Sigmoid colon (tissue), 7 donors: ENCODE data around the gene PHF21A. TPM values are rescaled to one million over a fixed set of nuclear protein-coding genes. Genes with fewer than 3 reads are reported as not detected.

Experiments used
- DNase-seq: peaks from one replicate; pipeline ENCODE4 v3.0.0-alpha.2; 2019
- H3K27ac ChIP-seq, 4 donors: fragments of 200-600 bp; sonication (generic); one replicate each; pipeline ENCODE4 v1.5.1; 2016 to 2019; ENCODE audit warnings: mild to moderate bottlenecking in 1 of 4
- H3K27me3 ChIP-seq, 3 donors: fragments of 200-600 bp; sonication (generic); one replicate each; pipeline ENCODE4 v1.5.1; 2019; ENCODE audit warnings: mild to moderate bottlenecking in 1 of 3
- H3K36me3 ChIP-seq, 4 donors: fragments of 200-600 bp; sonication (generic); one replicate each; pipeline ENCODE4 v1.5.1; 2016 to 2019
- H3K4me1 ChIP-seq, 4 donors: fragments of 200-600 bp; sonication (generic); one replicate each; pipeline ENCODE4 v1.5.1; 2017 to 2019
- H3K4me3 ChIP-seq, 4 donors: fragments of 200-600 bp; sonication (generic); one replicate each; pipeline ENCODE4 v1.5.1; 2017 to 2019; ENCODE audit warnings: mild to moderate bottlenecking in 2 of 4, moderate library complexity in 1 of 4
- H3K9me3 ChIP-seq, 4 donors: fragments of 200-600 bp in 3 of 4; sonication (generic) in 3 of 4; one replicate each; pipeline versions ENCODE4 v1.5.1 to v1.6.1; 2013 to 2019
- EP300 ChIP-seq, 4 donors: sonication (generic); formaldehyde crosslinking; IDR thresholded peaks; one replicate each; pipeline ENCODE4 v1.6.1; 2017; ENCODE audit warnings: antibody characterized with exemption in 4 of 4
- POLR2A ChIP-seq, 2 donors: fragments of 450-650 bp; IDR thresholded peaks; one replicate each; pipeline ENCODE4 v1.6.1; 2016; ENCODE audit warnings: antibody characterized with exemption in 2 of 2, mild to moderate bottlenecking in 2 of 2, moderate library complexity in 2 of 2
- POLR2AphosphoS5 ChIP-seq, 4 donors: sonication (generic); formaldehyde crosslinking; IDR thresholded peaks; one replicate each; pipeline ENCODE4 v1.6.1; 2017; ENCODE audit warnings: antibody characterized with exemption in 4 of 4
- WGBS, 2 donors: extraction: QIAGEN DNeasy Blood & Tissue Kit; methylation state at CpG; one replicate each; pipeline ENCODE4 v1.1.7; 2013; 5-methylcytosine and 5-hydroxymethylcytosine counted together
- intact Hi-C: fragments of 100-400 bp; cut with DNase I; formaldehyde crosslinking; loops from one replicate; pipeline ENCODE4 v1.15.1; 2023
- polyA plus RNA-seq, 3 donors: library from polyadenylated mRNA; stranded (reverse); fragments of 200-250 nt; gene quantifications; one replicate each; pipeline ENCODE4 v1.2.3, GENCODE V29; 2013
- total RNA-seq, 4 donors: library from RNA; depleted of rRNA; stranded (reverse); fragments of >200 nt; gene quantifications; one replicate each; pipeline ENCODE4 v1.1.0, GENCODE V29; 2016
- TF ChIP-seq, protein P1 (sequence below), 4 experiments: fragments of 450-650 bp in 3 of 4; fragments of 200-600 bp in 1 of 4; IDR thresholded peaks; one replicate each; pipeline ENCODE4 v1.5.1; 2016 to 2019; ENCODE audit warnings: antibody characterized with exemption in 4 of 4, mild to moderate bottlenecking in 3 of 4, moderate library complexity in 2 of 4
- donor health status: healthy with polysubstance abuse.
- donor health status: Bipolar disorder and iron deficiency.
- donor health status: healthy.

Gene PHF21A
- total and polyA plus RNA-seq, 7 donors: 5.3 to 58.6 (median 30.3) TPM

DNA sequence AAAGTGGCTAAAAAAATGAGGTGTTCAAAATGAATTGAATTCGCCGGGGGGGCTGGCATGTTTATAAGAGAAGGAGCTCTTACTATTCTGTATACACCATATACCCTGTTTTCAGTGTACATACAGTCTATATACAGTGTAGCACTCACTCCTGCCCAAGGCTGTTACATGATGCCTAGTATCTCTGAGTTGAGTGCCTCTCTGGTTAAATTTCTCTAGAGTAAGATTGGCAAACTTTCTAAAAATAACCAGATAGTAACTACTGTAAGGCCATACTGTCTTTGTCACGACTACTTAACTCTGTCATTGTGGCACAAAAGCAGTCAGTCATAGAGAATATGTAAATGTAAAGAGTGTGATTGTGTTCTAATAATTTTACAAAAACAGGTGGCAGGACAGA is 58.1 kb downstream of the PHF21A start:
- H3K9me3 ChIP-seq: no peaks in the 10 kb centered on the region
- peaks cover 0 to 5% (median 2%) of the 10 kb centered on the region in 4 donors for H3K4me1 ChIP-seq
- no peaks in the 10 kb centered on the region for H3K27me3 ChIP-seq
- intact Hi-C loops: no loop called here
- 96 to 97% methylated on average over 3 of the region's 3 CpGs for WGBS, 2 donors
- no peak overlapping the region for H3K27ac ChIP-seq
- no peak overlapping the region for H3K4me3 ChIP-seq
- peaks cover 0 to 18% (median 0%) of the 10 kb centered on the region in 4 donors for H3K36me3 ChIP-seq
- TF ChIP-seq, protein P1, sequence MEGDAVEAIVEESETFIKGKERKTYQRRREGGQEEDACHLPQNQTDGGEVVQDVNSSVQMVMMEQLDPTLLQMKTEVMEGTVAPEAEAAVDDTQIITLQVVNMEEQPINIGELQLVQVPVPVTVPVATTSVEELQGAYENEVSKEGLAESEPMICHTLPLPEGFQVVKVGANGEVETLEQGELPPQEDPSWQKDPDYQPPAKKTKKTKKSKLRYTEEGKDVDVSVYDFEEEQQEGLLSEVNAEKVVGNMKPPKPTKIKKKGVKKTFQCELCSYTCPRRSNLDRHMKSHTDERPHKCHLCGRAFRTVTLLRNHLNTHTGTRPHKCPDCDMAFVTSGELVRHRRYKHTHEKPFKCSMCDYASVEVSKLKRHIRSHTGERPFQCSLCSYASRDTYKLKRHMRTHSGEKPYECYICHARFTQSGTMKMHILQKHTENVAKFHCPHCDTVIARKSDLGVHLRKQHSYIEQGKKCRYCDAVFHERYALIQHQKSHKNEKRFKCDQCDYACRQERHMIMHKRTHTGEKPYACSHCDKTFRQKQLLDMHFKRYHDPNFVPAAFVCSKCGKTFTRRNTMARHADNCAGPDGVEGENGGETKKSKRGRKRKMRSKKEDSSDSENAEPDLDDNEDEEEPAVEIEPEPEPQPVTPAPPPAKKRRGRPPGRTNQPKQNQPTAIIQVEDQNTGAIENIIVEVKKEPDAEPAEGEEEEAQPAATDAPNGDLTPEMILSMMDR (IDR thresholded peaks at IDR 0.05): no peak
- no peak for TF ChIP-seq POLR2A (IDR thresholded peaks at IDR 0.05)
- no peak for TF ChIP-seq EP300 (IDR thresholded peaks at IDR 0.05)
- TF ChIP-seq POLR2AphosphoS5 (IDR thresholded peaks at IDR 0.05): no peak
- DNase-seq: no peak

DNA sequence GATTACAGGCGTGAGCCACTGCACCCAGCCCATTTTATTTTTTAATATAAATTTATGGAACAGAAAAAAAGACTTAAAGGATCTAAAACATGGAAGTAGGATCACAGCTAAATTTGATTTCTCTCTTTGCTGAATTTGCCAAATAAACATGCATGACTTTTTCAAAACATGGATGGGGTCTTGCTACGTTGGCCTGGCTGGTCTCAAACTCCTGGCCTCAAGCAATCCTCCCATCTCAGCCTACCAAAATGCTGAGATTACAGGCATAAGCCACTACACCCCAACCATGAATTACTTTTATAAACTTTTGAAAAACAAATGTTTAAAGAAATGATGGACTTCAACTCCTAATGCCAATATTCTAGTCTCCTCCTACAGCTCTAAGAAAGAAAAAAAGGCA is 61.2 kb downstream of the PHF21A start:
- no peak for DNase-seq
- Histone ChIP-seq H3K36me3 (no peaks in the 10 kb centered on the region), H3K9me3 (no peaks in the 10 kb centered on the region), H3K27ac (no peak overlapping the region), H3K4me1 (peaks cover 0 to 13% (median 5%) of the 10 kb centered on the region in 4 donors), H3K27me3 (no peaks in the 10 kb centered on the region), H3K4me3 (no peak overlapping the region)
- intact Hi-C loops: no loop called here
- TF ChIP-seq, protein P1 (IDR thresholded peaks at IDR 0.05): no peak
- TF ChIP-seq POLR2A (IDR thresholded peaks at IDR 0.05) (no peak), POLR2AphosphoS5 (IDR thresholded peaks at IDR 0.05) (no peak)
- WGBS, 2 donors: 98 to 99% methylated on average over 2 of the region's 2 CpGs

DNA sequence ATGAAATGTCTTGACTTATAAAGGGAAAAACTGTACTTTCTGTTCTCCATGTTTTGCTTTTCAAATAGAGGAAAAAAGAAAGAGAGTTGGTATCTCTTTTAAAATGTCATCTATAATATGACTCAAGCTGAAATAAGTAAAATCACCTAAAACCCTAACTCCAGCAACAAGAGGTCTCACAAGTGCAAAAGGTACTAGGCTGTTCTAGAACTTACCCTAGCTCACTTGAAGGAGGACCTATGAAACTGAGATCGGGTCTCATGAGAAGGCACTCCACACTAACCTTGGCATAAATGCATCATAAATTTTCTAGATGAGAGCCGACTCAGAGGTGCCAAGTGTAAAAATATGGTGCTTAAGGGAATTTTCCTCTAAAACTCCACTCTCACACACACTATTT is 63.8 kb downstream of the PHF21A start:
- no peak for DNase-seq
- TF ChIP-seq POLR2A (IDR thresholded peaks at IDR 0.05) (no peak), POLR2AphosphoS5 (IDR thresholded peaks at IDR 0.05) (no peak), EP300 (IDR thresholded peaks at IDR 0.05) (no peak)
- TF ChIP-seq, protein P1 (IDR thresholded peaks at IDR 0.05): no peak
- 80 to 91% methylated on average over 2 of the region's 2 CpGs for WGBS, 2 donors
- Histone ChIP-seq H3K27me3 (no peaks in the 10 kb centered on the region), H3K9me3 (no peaks in the 10 kb centered on the region), H3K4me3 (no peak overlapping the region), H3K36me3 (no peaks in the 10 kb centered on the region), H3K27ac (no peak overlapping the region), H3K4me1 (peaks cover 0 to 13% (median 4%) of the 10 kb centered on the region in 4 donors)
- intact Hi-C loops: no loop called here

DNA sequence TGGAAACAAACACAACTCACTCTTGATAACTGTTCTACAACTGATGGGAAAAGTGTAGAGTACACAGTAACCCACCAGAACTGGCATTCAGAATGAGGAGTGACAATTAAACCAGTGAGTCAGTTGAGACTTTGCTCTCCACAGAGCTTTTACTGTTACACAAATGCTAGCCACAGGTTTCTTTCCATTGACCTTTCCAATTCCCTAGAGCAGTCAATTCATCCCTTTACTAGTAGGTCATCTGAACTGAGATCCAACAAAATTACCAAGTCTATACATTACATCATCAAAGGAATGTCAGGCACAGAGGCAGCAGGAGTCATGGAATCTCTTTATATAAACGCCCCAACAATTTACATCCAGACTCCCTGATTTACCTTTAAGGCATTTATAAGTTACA is 65.9 kb downstream of the PHF21A start:
- intact Hi-C loops: no loop called here
- 85 to 90% methylated on average over 1 of the region's 1 CpG for WGBS, 2 donors
- no peak for DNase-seq
- no peak for TF ChIP-seq POLR2AphosphoS5 (IDR thresholded peaks at IDR 0.05)
- TF ChIP-seq POLR2A (IDR thresholded peaks at IDR 0.05): no peak
- TF ChIP-seq EP300 (IDR thresholded peaks at IDR 0.05): no peak
- TF ChIP-seq, protein P1 (IDR thresholded peaks at IDR 0.05): no peak
- Histone ChIP-seq H3K4me3 (no peak overlapping the region), H3K27ac (no peak overlapping the region), H3K4me1 (peaks cover 0 to 35% (median 16%) of the 10 kb centered on the region in 4 donors), H3K9me3 (no peaks in the 10 kb centered on the region), H3K27me3 (no peaks in the 10 kb centered on the region), H3K36me3 (no peaks in the 10 kb centered on the region)

DNA sequence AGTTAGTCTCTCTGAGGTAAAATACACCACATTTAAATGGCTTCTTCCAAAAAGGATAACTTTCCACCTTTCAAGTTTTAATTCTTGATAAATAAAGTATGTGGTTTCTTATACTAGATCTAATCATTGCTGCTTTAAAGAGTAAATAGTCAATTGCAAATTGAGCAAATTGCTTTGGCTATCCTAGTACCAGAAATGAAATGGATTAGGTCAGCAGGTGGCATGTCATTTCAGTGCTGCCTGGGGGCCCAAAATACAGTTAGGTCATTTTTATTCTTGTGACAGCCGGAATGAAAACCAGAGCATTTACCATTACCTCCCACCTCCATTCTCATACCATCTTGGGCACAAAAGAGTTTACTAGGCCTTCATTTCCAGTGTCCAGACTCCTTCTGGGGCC is 70.2 kb downstream of the PHF21A start:
- intact Hi-C loops: no loop called here
- DNase-seq: no peak
- whole genome bisulfite sequencing, 2 donors: 96 to 98% methylated on average over 1 of the region's 1 CpG
- TF ChIP-seq, protein P1 (IDR thresholded peaks at IDR 0.05): no peak
- TF ChIP-seq EP300 (IDR thresholded peaks at IDR 0.05): no peak
- no peak for TF ChIP-seq POLR2AphosphoS5 (IDR thresholded peaks at IDR 0.05)
- no peak for TF ChIP-seq POLR2A (IDR thresholded peaks at IDR 0.05)
- no peaks in the 10 kb centered on the region for H3K36me3 ChIP-seq
- no peaks in the 10 kb centered on the region for H3K27me3 ChIP-seq
- no peaks in the 10 kb centered on the region for H3K9me3 ChIP-seq
- H3K4me1 ChIP-seq: peaks cover 0 to 44% (median 30%) of the 10 kb centered on the region in 4 donors
- H3K27ac ChIP-seq: peak overlapping the region in 2 of 4 donors; percentile 32 to 64
- H3K4me3 ChIP-seq: no peak overlapping the region
